Measurements from ENCODE around the gene PCDH7. TPM values are rescaled to one million over a fixed set of nuclear protein-coding genes. Genes with fewer than 3 reads are reported as not detected.

The PCDH7 gene, protein sequence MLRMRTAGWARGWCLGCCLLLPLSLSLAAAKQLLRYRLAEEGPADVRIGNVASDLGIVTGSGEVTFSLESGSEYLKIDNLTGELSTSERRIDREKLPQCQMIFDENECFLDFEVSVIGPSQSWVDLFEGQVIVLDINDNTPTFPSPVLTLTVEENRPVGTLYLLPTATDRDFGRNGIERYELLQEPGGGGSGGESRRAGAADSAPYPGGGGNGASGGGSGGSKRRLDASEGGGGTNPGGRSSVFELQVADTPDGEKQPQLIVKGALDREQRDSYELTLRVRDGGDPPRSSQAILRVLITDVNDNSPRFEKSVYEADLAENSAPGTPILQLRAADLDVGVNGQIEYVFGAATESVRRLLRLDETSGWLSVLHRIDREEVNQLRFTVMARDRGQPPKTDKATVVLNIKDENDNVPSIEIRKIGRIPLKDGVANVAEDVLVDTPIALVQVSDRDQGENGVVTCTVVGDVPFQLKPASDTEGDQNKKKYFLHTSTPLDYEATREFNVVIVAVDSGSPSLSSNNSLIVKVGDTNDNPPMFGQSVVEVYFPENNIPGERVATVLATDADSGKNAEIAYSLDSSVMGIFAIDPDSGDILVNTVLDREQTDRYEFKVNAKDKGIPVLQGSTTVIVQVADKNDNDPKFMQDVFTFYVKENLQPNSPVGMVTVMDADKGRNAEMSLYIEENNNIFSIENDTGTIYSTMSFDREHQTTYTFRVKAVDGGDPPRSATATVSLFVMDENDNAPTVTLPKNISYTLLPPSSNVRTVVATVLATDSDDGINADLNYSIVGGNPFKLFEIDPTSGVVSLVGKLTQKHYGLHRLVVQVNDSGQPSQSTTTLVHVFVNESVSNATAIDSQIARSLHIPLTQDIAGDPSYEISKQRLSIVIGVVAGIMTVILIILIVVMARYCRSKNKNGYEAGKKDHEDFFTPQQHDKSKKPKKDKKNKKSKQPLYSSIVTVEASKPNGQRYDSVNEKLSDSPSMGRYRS (N-terminal part only)
- not detected for polyA plus RNA-seq

GRCh38 chr4:30720021-30720660, at the start of gene PCDH7:
PCDH7 (plus strand) TSS chr4:30720369; CDS start chr4:30721423, 1,054 bp downstream.
- peaks cover 0 to 5% (median 5%) of the 10 kb centered on the region in 3 donors for H3K9me3 Mint-ChIP-seq
- peaks cover 5 to 10% (median 8%) of the 10 kb centered on the region in 3 donors for H3K4me1 Mint-ChIP-seq
- peaks cover 53% of the 10 kb centered on the region for H3K27me3 Mint-ChIP-seq
- H3K36me3 Mint-ChIP-seq, result no peaks in the 10 kb centered on the region
- H3K27ac Mint-ChIP-seq, result no peak within 1 kb of the TSS
- peak within 1 kb of the TSS in 1 of 4 donors; percentile 28 for H3K4me3 Mint-ChIP-seq

- Mint-ChIP-seq H3K4me1 (no peaks in the 10 kb centered on the region), H3K27me3 (no peaks in the 10 kb centered on the region), H3K4me3 (no peak overlapping the region)
Observed at GRCh38 chr4:30671926-30672448, 48.2 kb upstream of the PCDH7 start.

DNA sequence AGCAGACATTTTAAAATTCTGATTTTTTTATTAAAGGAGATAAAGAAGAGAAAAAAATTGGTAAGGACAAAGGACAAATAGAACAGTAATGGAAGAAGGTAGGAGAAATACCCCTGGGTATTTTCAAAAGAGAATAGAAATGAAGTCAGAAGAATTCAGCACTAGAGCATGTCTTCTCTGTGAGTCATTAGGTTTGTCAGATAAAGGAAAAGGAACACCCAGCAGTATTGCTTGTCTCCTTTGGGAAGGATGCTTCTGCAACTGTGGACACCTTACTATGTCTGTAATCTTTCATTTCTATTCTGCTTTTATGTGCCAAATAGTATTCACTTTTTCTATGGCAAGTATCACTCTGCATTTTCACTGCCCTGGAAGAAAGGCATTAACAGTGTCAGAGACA, 24.0 kb upstream of the PCDH7 start:
- Mint-ChIP-seq H3K4me1 (no peaks in the 10 kb centered on the region), H3K27me3 (no peaks in the 10 kb centered on the region), H3K36me3 (peaks cover 1% of the 10 kb centered on the region), H3K27ac (no peak overlapping the region), H3K4me3 (no peak overlapping the region), H3K9me3 (peaks cover 2 to 5% (median 4%) of the 10 kb centered on the region in 3 donors)

More at GRCh38 chr4:30671926-30672448, 48.2 kb upstream of the PCDH7 start:
- peaks cover 4 to 11% (median 4%) of the 10 kb centered on the region in 3 donors for H3K9me3 Mint-ChIP-seq
- no peak overlapping the region for H3K27ac Mint-ChIP-seq
- no peaks in the 10 kb centered on the region for H3K36me3 Mint-ChIP-seq

- no peak overlapping the region for H3K4me3 Mint-ChIP-seq
- H3K4me1 Mint-ChIP-seq, result peaks cover 5 to 8% (median 7%) of the 10 kb centered on the region in 3 donors
- peaks cover 6 to 18% (median 6%) of the 10 kb centered on the region in 3 donors for H3K9me3 Mint-ChIP-seq
- no peaks in the 10 kb centered on the region for H3K36me3 Mint-ChIP-seq
- peaks cover 29% of the 10 kb centered on the region for H3K27me3 Mint-ChIP-seq
- H3K27ac Mint-ChIP-seq, result no peak overlapping the region
Observed at GRCh38 chr4:30714408-30715031, 5.6 kb upstream of the PCDH7 start.

DNA sequence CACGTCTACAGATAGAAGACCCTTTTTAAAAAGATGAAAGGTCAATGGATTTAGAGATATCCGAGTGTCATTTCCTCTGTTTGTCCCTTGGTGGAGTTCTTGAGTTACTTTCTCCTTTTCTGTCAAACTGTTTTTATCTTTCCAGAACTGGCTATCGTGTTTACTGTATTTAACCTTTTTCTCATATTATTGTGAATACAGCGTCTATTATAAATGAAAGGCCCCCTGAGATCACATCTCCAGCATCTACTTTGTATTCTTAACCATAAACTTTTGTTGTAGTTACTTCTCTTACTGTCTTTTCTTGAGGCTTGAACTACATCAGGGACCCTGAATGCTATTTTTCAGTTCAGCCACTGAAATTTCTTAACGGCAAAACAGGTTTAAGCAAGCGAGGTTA, 4.0 kb upstream of the PCDH7 start:
- Mint-ChIP-seq H3K36me3 (no peaks in the 10 kb centered on the region), H3K4me3 (peak overlapping the region in 1 of 4 donors; percentile 60), H3K4me1 (peaks cover 5 to 8% (median 8%) of the 10 kb centered on the region in 3 donors), H3K27me3 (peaks cover 40% of the 10 kb centered on the region), H3K27ac (no peak overlapping the region), H3K9me3 (peaks cover 2 to 7% (median 5%) of the 10 kb centered on the region in 3 donors)

DNA sequence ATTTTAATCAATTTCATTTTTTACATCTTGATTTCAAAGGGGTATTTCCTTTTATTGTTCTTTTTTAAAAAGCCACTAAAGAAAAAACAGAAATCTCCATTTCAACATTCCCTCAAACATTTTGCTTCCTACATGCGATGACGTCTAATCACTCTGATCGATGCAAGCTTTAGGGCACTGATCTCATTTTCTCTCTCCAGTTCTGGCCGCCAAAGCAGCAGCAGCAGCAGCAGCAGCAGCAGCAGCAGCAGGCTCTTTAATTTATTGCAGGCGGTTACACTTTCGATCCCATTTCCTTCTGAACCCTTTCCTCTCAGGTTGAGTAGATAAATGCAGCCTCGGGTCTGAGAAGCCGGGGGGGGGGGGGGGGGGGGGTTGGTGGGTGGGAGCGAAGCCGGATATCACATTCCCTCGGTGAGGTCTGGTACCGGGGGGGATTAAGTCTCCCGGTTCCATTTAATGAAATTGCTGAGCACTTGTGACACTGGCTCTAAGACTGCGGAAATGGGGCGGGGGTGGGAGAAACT, 3.4 kb upstream of the PCDH7 start:
- H3K27me3 Mint-ChIP-seq, result peaks cover 42% of the 10 kb centered on the region
- H3K9me3 Mint-ChIP-seq, result peaks cover 2 to 5% (median 2%) of the 10 kb centered on the region in 3 donors
- H3K4me3 Mint-ChIP-seq, result peak overlapping the region in 3 of 4 donors; percentile 28 to 60 (median 52)
- H3K27ac Mint-ChIP-seq, result no peak overlapping the region
- H3K36me3 Mint-ChIP-seq, result no peaks in the 10 kb centered on the region
- H3K4me1 Mint-ChIP-seq, result peaks cover 5 to 8% (median 8%) of the 10 kb centered on the region in 3 donors

GRCh38 chr4:30717208-30718020, 2.8 kb upstream of the PCDH7 start:
- H3K4me3 Mint-ChIP-seq, result peak overlapping the region in 2 of 4 donors; percentile 39 to 63
- peak overlapping the region in 1 of 3 donors; percentile 84 for H3K27ac Mint-ChIP-seq
- H3K27me3 Mint-ChIP-seq, result peaks cover 44% of the 10 kb centered on the region

GRCh38 chr4:30718021-30718542, 2.1 kb upstream of the PCDH7 start:
- Mint-ChIP-seq H3K27ac (no peak overlapping the region), H3K27me3 (peaks cover 49% of the 10 kb centered on the region), H3K9me3 (peaks cover 0 to 2% (median 0%) of the 10 kb centered on the region in 3 donors), H3K36me3 (no peaks in the 10 kb centered on the region), H3K4me1 (peaks cover 5 to 8% (median 8%) of the 10 kb centered on the region in 3 donors), H3K4me3 (peak overlapping the region in 2 of 4 donors; percentile 12 to 63)

More at GRCh38 chr4:30717208-30718020, 2.8 kb upstream of the PCDH7 start:
- H3K4me1 Mint-ChIP-seq, result peaks cover 5 to 8% (median 8%) of the 10 kb centered on the region in 3 donors
- peaks cover 0 to 2% (median 0%) of the 10 kb centered on the region in 3 donors for H3K9me3 Mint-ChIP-seq
- H3K36me3 Mint-ChIP-seq, result no peaks in the 10 kb centered on the region

DNA sequence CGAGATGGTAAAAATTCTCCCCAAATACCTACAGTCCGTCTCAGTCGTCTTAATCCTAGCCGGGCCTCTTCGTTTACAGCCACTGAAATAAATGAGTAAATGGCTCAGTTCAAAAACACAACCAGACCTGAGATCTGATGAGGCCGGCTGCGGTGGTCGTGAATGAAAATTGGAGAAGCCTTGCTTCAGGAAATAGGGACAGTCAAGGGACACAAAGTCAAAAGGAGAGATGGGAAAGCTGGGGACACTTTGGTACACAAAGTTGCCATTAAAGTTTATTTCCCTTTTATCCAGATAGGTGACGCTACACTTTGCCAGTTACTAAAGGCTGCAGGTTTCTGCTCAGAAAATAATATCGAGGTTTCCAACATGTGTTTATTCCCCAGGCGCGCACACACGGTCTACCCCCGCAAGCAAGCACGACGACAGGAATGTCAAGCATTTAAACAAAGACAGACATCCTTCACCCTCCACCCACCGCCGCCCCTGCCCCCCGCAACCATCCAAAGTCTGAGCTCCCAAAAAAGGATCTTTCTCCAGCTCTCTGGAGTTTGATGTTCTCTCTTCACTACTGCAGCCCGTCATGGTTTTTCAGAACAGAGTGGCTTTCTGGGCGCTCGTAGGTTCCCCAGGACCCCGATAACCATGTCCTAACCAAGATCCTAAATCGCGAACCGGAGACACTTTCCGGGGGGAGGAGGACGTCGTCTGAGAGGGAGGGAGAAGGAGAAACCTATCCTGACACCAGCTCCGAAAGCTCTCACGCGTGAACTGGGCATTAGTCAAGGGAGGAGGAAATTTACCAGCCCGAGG, 1.3 kb upstream of the PCDH7 start:
- Mint-ChIP-seq H3K27ac (no peak overlapping the region), H3K4me1 (peaks cover 5 to 8% (median 8%) of the 10 kb centered on the region in 3 donors), H3K27me3 (peaks cover 53% of the 10 kb centered on the region), H3K9me3 (peaks cover 0 to 4% (median 3%) of the 10 kb centered on the region in 3 donors), H3K4me3 (peak overlapping the region in 1 of 4 donors; percentile 28), H3K36me3 (no peaks in the 10 kb centered on the region)

DNA sequence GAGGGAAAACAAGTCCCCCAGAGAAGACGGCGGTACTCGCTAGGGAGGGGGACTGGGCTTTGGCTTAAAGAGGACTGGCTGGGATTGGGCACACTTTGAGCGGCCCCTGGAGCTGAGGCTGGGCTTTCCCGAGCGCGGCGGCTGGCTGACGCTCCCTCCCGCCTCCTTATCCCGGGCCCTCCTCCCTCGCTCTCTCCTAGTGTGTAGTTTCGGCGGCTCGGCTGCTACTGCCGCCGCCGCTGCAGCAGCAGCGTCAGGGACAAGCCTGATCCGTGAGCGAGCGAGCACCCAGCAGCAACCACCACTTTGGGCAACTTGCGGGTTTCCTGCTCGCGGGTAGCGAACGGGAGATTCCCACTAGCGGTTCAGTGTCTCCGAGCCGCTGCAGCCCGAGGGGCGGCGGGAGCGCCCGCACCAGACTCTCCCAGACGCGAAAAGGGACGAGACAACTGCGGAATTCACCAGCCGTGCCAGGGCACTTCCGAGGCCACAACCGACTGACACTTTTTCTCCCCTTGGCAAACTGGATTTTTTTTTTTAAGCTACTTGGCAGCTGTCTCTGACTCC, 632 bp upstream of the PCDH7 start:
- Mint-ChIP-seq H3K27me3 (peaks cover 53% of the 10 kb centered on the region), H3K36me3 (no peaks in the 10 kb centered on the region), H3K9me3 (peaks cover 0 to 5% (median 5%) of the 10 kb centered on the region in 3 donors), H3K4me1 (peaks cover 5 to 10% (median 8%) of the 10 kb centered on the region in 3 donors), H3K4me3 (peak overlapping the region in 1 of 4 donors; percentile 28), H3K27ac (no peak overlapping the region)

GRCh38 chr4:30720661-30721184, 554 bp downstream of the PCDH7 start:
- no peaks in the 10 kb centered on the region for H3K36me3 Mint-ChIP-seq
- H3K9me3 Mint-ChIP-seq, result peaks cover 0 to 5% (median 5%) of the 10 kb centered on the region in 3 donors
- H3K27me3 Mint-ChIP-seq, result peaks cover 53% of the 10 kb centered on the region
- peaks cover 5 to 10% (median 8%) of the 10 kb centered on the region in 3 donors for H3K4me1 Mint-ChIP-seq
- no peak overlapping the region for H3K27ac Mint-ChIP-seq
- H3K4me3 Mint-ChIP-seq, result peak overlapping the region in 1 of 4 donors; percentile 7

All from IgD-negative memory B cell (primary cell).